Activated naive CD4-positive, alpha-beta T cell (primary cell): Measurements from ENCODE around the gene SCGB1A1.
A peak's percentile ranks its signal among the peaks of the same experiment; 100 is the strongest.
"Not testable (repeated sequence)": the region's sequence is repeated elsewhere in the genome, so short reads cannot be mapped to it uniquely, and the experiment has no call there.

Experiments
- DNase-seq, 4 experiments: peaks; one replicate each; lab custom pipeline; 2025; lab: John Stamatoyannopoulos, UW

Gene SCGB1A1

GRCh38 chr11:62418733-62419132 is at the start of gene SCGB1A1:
Gene SCGB1A1, plus strand, starts transcription at chr11:62419033. Its CDS starts 63 bp downstream, at chr11:62419096.
- no peak for DNase-seq

GRCh38 chr11:62370743-62371440 is 47.9 kb upstream of the SCGB1A1 start:
- DNase-seq = no peak

GRCh38 chr11:62372871-62373270 is 46.0 kb upstream of the SCGB1A1 start:
- no peak for DNase-seq

GRCh38 chr11:62373464-62374119 is 45.2 kb upstream of the SCGB1A1 start:
- DNase-seq = no peak

- no peak for DNase-seq
These were observed 44.0 kb upstream of the SCGB1A1 start for GRCh38 chr11:62374801-62375200.

- DNase-seq = not testable (repeated sequence)
These were observed 40.3 kb upstream of the SCGB1A1 start for GRCh38 chr11:62378459-62379063.

GRCh38 chr11:62379586-62379985 is 39.2 kb upstream of the SCGB1A1 start:
- DNase-seq = not testable (repeated sequence)

GRCh38 chr11:62380821-62381245 is 38.0 kb upstream of the SCGB1A1 start:
- DNase-seq = not testable (repeated sequence)

GRCh38 chr11:62383822-62384221 is 35.0 kb upstream of the SCGB1A1 start:
- DNase-seq = no peak

GRCh38 chr11:62386083-62386482 is 32.8 kb upstream of the SCGB1A1 start:
- DNase-seq = not testable (repeated sequence)

- DNase-seq = no peak
These were observed 31.5 kb upstream of the SCGB1A1 start for GRCh38 chr11:62387381-62387780.

- DNase-seq = no peak
These were observed 29.8 kb upstream of the SCGB1A1 start for GRCh38 chr11:62388999-62389398.

- no peak for DNase-seq
These were observed 28.6 kb upstream of the SCGB1A1 start for GRCh38 chr11:62390237-62390636.

GRCh38 chr11:62390722-62391121 is 28.1 kb upstream of the SCGB1A1 start:
- no peak for DNase-seq

GRCh38 chr11:62391642-62392425 is 27.0 kb upstream of the SCGB1A1 start:
- no peak for DNase-seq

- no peak for DNase-seq
These were observed 26.3 kb upstream of the SCGB1A1 start for GRCh38 chr11:62392506-62392905.

- DNase-seq = no peak
These were observed 25.7 kb upstream of the SCGB1A1 start for GRCh38 chr11:62393061-62393611.

- DNase-seq = no peak
These were observed 25.1 kb upstream of the SCGB1A1 start for GRCh38 chr11:62393735-62394134.

- DNase-seq = peak in 1 of 4 experiments; percentile 13
These were observed 23.9 kb upstream of the SCGB1A1 start for GRCh38 chr11:62394825-62395538.

GRCh38 chr11:62395885-62396551 is 22.8 kb upstream of the SCGB1A1 start:
- no peak for DNase-seq
